SU-DHL-6 (cell line): Measurements from ENCODE around the gene TRAPPC6A.

ENCODE experiments used
- H2AFZ ChIP-seq: fragments of 200-600 bp; sonication (generic); 2 replicates; pipeline ENCODE4 v1.6.1; 2014; ENCODE audit warnings: low read depth, mild to moderate bottlenecking, moderate library complexity, mixed read lengths, antibody characterized with exemption, low read length; ENCODE audit not compliant: severe bottlenecking
- H3F3A ChIP-seq: fragments of 200-600 bp; shearing (Covaris generic); 2 replicates; pipeline ENCODE4 v1.6.0; 2016; ENCODE audit warnings: antibody characterized with exemption, mild to moderate bottlenecking; ENCODE audit not compliant: insufficient read depth
- H3K27ac ChIP-seq: fragments of 200-600 bp; sonication (generic); 2 replicates; pipeline ENCODE4 v1.5.1; 2016; ENCODE audit warnings: low read depth, mild to moderate bottlenecking, low read length, moderate library complexity, mixed read lengths
- H3K27me3 ChIP-seq: fragments of 200-600 bp; sonication (generic), shearing (Covaris generic); 2 replicates; pipeline ENCODE4 v1.6.0; 2014; ENCODE audit warnings: mild to moderate bottlenecking, low read length
- H3K36me3 ChIP-seq: fragments of 200-600 bp; sonication (generic); 2 replicates; pipeline ENCODE4 v1.6.1; 2014; ENCODE audit warnings: mild to moderate bottlenecking, low read length, mixed read lengths
- H3K4me2 ChIP-seq: fragments of 300-600, 200-600 bp; shearing (Covaris generic), sonication (generic); 2 replicates; pipeline ENCODE4 v1.6.0; 2014; ENCODE audit warnings: low read length, low read depth, mild to moderate bottlenecking; ENCODE audit not compliant: poor library complexity, severe bottlenecking
- H3K4me3 ChIP-seq: fragments of 200-600 bp; sonication (generic); 2 replicates; pipeline ENCODE4 v1.5.1; 2014; ENCODE audit warnings: antibody characterized with exemption, low read length, mild to moderate bottlenecking, mixed read lengths; ENCODE audit not compliant: insufficient read depth, poor library complexity, severe bottlenecking
- H3K79me2 ChIP-seq: fragments of 200-600 bp; sonication (generic); 2 replicates; pipeline ENCODE4 v1.6.1; 2014; ENCODE audit warnings: mild to moderate bottlenecking, low read length, moderate library complexity; ENCODE audit not compliant: insufficient read depth
- H3K9ac ChIP-seq: fragments of 200-600 bp; sonication (generic); 2 replicates; pipeline ENCODE4 v1.7.0; 2014; ENCODE audit warnings: mild to moderate bottlenecking, low read length
- H3K9me2 ChIP-seq: fragments of 200-600 bp; sonication (generic); replicated peaks from 2 replicates; pipeline ENCODE4 v1.6.1; 2014; ENCODE audit warnings: low read length; ENCODE audit not compliant: insufficient read depth
- H3K9me3 ChIP-seq: fragments of 200-600 bp; sonication (generic); 2 replicates; pipeline ENCODE4 v1.6.1; 2014; ENCODE audit warnings: low read length, mixed read lengths; ENCODE audit not compliant: insufficient read depth
- H4K20me1 ChIP-seq: fragments of 200-600 bp; sonication (generic); 2 replicates; pipeline ENCODE4 v1.6.1; 2014; ENCODE audit warnings: low read depth, mild to moderate bottlenecking, antibody characterized with exemption, low read length, moderate library complexity, mixed read lengths
- CTCF ChIP-seq: fragments of 200-600 bp; sonication (generic); IDR thresholded peaks from one replicate; pipeline ENCODE4 v1.5.1; 2017; ENCODE audit warnings: antibody characterized with exemption, mild to moderate bottlenecking, low read length, moderate library complexity; ENCODE audit not compliant: insufficient read depth, poor library complexity, severe bottlenecking
- EZH2phosphoT487 ChIP-seq: fragments of 200-600 bp; sonication (generic), shearing (Covaris generic); conservative IDR thresholded peaks from 2 replicates; pipeline ENCODE4 v1.6.1; 2018; ENCODE audit warnings: mild to moderate bottlenecking, antibody characterized with exemption, low read length, moderate library complexity, mixed read lengths

TRAPPC6A gene

GRCh38 chr19:45150180-45150579, 27.9 kb downstream of the TRAPPC6A start:
- Histone ChIP-seq H3K9ac (no peak overlapping the region), H2AFZ (no peak overlapping the region), H4K20me1 (no peaks in the 10 kb centered on the region)

GRCh38 chr19:45149129-45149528, 28.9 kb downstream of the TRAPPC6A start:
- Histone ChIP-seq H3K4me3 (no peak overlapping the region), H3K27me3 (no peaks in the 10 kb centered on the region), H3K27ac (no peak overlapping the region), H3K4me2 (no peak overlapping the region), H3K9me2 (no peaks in the 10 kb centered on the region), H3K9me3 (no peaks in the 10 kb centered on the region), H3K9ac (no peak overlapping the region), H4K20me1 (no peaks in the 10 kb centered on the region), H2AFZ (no peak overlapping the region), H3K79me2 (no peaks in the 10 kb centered on the region), H3F3A (no peaks in the 10 kb centered on the region), H3K36me3 (no peaks in the 10 kb centered on the region)
- TF ChIP-seq EZH2phosphoT487 (no peak), CTCF (no peak)

More at GRCh38 chr19:45150180-45150579, 27.9 kb downstream of the TRAPPC6A start:
- TF ChIP-seq EZH2phosphoT487 = no peak
- TF ChIP-seq CTCF = no peak
- no peaks in the 10 kb centered on the region for H3F3A ChIP-seq
- no peaks in the 10 kb centered on the region for H3K79me2 ChIP-seq
- H3K4me2 ChIP-seq = no peak overlapping the region
- no peaks in the 10 kb centered on the region for H3K36me3 ChIP-seq
- no peak overlapping the region for H3K4me3 ChIP-seq
- H3K9me2 ChIP-seq = no peaks in the 10 kb centered on the region
- no peak overlapping the region for H3K27ac ChIP-seq
- no peaks in the 10 kb centered on the region for H3K27me3 ChIP-seq
- no peaks in the 10 kb centered on the region for H3K9me3 ChIP-seq

- H3K27me3 ChIP-seq = no peaks in the 10 kb centered on the region
- no peak overlapping the region for H3K27ac ChIP-seq
- no peaks in the 10 kb centered on the region for H4K20me1 ChIP-seq
- H3K9ac ChIP-seq = no peak overlapping the region
- no peaks in the 10 kb centered on the region for H3K79me2 ChIP-seq
- H3K9me3 ChIP-seq = no peaks in the 10 kb centered on the region
- no peak for TF ChIP-seq EZH2phosphoT487
- no peak for TF ChIP-seq CTCF
- H3F3A ChIP-seq = no peaks in the 10 kb centered on the region
- no peaks in the 10 kb centered on the region for H3K9me2 ChIP-seq
- no peak overlapping the region for H3K4me2 ChIP-seq
- no peaks in the 10 kb centered on the region for H3K36me3 ChIP-seq
- H2AFZ ChIP-seq = no peak overlapping the region
- H3K4me3 ChIP-seq = no peak overlapping the region
Measured at GRCh38 chr19:45147835-45148676, 30.0 kb downstream of the TRAPPC6A start.
